T-helper 17 cell (primary cell): Measurements from ENCODE around the gene THAP7. TPM values are rescaled to one million over a fixed set of nuclear protein-coding genes. Genes with fewer than 3 reads are reported as not detected.
"Not testable (repeated sequence)": the region's sequence is repeated elsewhere in the genome, so short reads cannot be mapped to it uniquely, and the experiment has no call there.

Source experiments
- ATAC-seq: fragments of 150-1000 bp; cut with Tn5 transposase; 2 replicates; pipeline ENCODE4 v1.10.0; 2021; ENCODE audit warnings: mild to moderate bottlenecking, moderate library complexity
- DNase-seq, 3 donors: peaks; one replicate each; pipeline versions ENCODE4 v3.0.0 to v3.0.0-alpha.2; 2020 to 2021
- H3K9me3 ChIP-seq: one replicate; pipeline ENCODE4 v1.7.0; 2013; ENCODE audit warnings: low read length, mild to moderate bottlenecking; ENCODE audit not compliant: control insufficient read depth, poor library complexity, severe bottlenecking
- H3K27ac Mint-ChIP-seq: one replicate; pipeline ENCODE4 v1.8.0; 2022; ENCODE audit warnings: mild to moderate bottlenecking, moderate library complexity, mixed read lengths
- H3K27me3 Mint-ChIP-seq: one replicate; pipeline ENCODE4 v1.8.0; 2022; ENCODE audit warnings: mixed read lengths
- H3K36me3 Mint-ChIP-seq: one replicate; pipeline ENCODE4 v1.8.0; 2022; ENCODE audit warnings: low read depth, mixed read lengths
- H3K4me1 Mint-ChIP-seq: one replicate; pipeline ENCODE4 v1.8.0; 2022; ENCODE audit warnings: mild to moderate bottlenecking, mixed read lengths
- H3K4me3 Mint-ChIP-seq: one replicate; pipeline ENCODE4 v1.8.0; 2022; ENCODE audit warnings: mild to moderate bottlenecking, moderate library complexity, mixed read lengths
- total RNA-seq, 4 donors: library from RNA in 2 of 4; stranded (reverse) in 2 of 4; gene quantifications; one replicate each; pipeline ENCODE4 v1.2.3 and lab custom pipeline; 2022 to 2026

THAP7 gene, protein sequence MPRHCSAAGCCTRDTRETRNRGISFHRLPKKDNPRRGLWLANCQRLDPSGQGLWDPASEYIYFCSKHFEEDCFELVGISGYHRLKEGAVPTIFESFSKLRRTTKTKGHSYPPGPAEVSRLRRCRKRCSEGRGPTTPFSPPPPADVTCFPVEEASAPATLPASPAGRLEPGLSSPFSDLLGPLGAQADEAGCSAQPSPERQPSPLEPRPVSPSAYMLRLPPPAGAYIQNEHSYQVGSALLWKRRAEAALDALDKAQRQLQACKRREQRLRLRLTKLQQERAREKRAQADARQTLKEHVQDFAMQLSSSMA
- 10 to 100 TPM; 41.5 to 55.6 TPM for total RNA-seq
- 59.9 to 62.1 reads per million in 2 donors for total RNA-seq (lab: John Stamatoyannopoulos, UW)

DNA sequence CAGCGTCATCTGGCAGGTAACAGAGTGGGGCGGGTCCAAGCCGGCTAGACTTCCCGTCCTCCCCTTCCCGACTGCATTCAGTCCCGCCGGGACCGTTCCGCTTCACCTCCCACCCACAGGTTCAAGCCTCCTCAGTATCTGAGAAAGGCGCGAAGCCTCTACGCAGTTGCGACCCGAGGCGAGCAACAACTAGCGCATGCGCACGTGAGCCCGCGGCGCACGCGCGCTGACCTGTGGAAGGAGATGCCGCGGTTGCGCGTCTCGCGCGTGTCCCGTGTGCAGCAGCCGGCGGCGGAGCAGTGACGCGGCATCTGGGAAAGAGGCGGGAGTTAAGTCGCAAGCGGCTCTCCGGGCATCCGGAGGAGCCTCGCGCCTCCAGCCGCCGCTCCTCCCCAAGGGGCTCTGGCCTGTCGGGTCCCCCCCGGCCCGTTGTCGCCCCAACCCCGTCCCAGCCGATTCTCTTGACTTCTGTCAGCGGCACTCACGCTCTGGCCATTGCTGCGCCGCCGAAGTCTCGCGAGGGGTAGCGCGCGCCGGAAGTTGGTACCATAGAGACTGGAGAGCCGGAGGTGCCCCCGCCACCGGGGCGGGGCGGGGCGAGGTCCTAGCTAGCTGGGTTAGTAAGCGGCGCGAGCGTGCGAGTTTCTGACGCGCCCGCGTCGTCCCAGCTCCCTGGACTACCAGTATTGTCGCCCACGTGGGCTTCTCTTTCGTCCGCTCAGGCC is at the start of gene THAP7:
TSS of gene THAP7 (minus strand) at position 518 of the 725 bp plus-strand sequence. CDS start at position 311, 207 bp downstream.
- no peaks in the 10 kb centered on the region for H3K9me3 ChIP-seq
- Mint-ChIP-seq H3K27me3 (no peaks in the 10 kb centered on the region), H3K36me3 (no peaks in the 10 kb centered on the region), H3K27ac (peak within 1 kb of the TSS; percentile 97), H3K4me3 (peak within 1 kb of the TSS; percentile 93), H3K4me1 (peaks cover 24% of the 10 kb centered on the region)
- DNase-seq (peak; percentile 94 to 95 (median 95)), ATAC-seq (peak; percentile 90)

DNA sequence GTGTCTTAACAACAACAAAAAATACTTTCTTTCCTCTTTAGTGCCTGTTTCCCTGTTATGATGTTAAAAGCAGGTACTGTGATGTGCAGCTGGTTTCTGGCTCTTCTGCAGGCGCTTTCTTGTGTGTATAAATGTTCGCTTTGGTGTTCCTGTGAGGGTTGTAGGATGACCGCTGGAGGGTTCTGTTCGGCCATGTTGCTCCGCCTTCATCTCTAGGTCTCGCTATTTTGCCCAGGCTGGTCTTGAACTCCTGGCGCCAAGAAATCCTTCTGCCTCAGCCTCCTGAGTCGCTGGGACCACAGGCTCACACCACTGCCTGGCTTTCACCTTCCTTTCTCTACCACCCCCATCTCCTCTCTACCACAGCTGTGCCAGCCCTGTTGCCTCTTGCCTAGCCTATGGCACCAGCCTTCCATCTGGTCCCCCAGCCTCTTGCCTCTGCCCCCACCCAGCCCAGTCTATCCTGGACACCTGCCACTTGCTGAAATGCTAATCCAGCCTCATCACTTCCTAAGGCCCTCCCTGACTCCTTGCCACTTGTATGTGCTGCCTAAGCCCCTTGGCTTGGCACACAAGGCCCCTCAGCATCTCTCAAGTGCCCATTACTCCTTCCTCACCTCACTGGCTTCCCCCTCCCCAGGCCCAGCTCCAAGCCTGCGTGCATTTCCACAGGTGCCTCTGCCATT is 49.4 kb upstream of the THAP7 start:
- peak overlapping the region; percentile 74 for H3K27ac Mint-ChIP-seq
- H3K9me3 ChIP-seq, result no peaks in the 10 kb centered on the region
- ATAC-seq (no peak), DNase-seq (no peak)
- peaks cover 14% of the 10 kb centered on the region for H3K27me3 Mint-ChIP-seq
- H3K4me3 Mint-ChIP-seq, result no peak overlapping the region
- peaks cover 19% of the 10 kb centered on the region for H3K4me1 Mint-ChIP-seq
- no peaks in the 10 kb centered on the region for H3K36me3 Mint-ChIP-seq

DNA sequence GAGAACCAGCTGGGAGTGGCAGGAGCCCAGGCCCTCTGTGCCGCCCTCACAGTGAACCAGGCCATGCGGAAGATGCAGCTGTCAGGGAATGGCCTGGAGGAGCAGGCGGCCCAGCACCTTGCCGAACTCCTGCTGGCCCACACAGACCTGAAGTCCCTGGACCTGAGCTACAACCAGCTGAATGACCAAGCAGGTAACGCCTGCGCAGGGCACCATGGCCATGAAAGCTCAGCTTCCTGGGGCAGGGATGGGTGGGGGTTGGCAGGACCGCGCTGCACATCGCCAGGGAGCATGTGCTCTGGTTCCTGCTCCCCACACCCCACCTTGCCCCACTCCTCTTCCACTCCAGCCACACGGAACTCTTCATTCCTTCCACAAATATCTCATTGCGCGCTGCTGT is 47.0 kb upstream of the THAP7 start:
- ATAC-seq, H3K36me3 Mint-ChIP-seq, H3K4me3 Mint-ChIP-seq, H3K9me3 ChIP-seq, DNase-seq: not testable (repeated sequence)
- peak overlapping the region; percentile 51 for H3K27ac Mint-ChIP-seq
- H3K4me1 Mint-ChIP-seq, result peaks cover 23% of the 10 kb centered on the region
- H3K27me3 Mint-ChIP-seq, result peaks cover 13% of the 10 kb centered on the region

DNA sequence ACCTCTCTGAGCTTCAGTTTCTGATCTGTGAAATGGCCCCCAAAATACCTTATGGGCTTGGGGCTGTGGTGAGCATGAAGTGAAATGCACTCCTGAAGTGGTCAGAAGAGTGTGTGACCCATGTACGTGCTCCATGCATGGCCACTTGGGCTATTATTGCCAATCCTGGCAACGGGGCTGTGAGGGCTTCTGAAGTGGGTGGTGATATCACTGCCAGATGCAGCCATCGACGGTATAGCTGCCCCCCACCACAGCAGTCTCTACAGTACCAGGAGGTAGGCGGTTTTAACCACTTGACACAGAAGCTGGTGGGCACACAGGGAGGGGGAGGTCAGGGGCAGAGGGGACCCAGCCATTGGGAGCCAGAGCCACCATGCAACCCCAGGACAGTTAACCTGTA is 46.5 kb upstream of the THAP7 start:
- not testable (repeated sequence) for H3K27me3 Mint-ChIP-seq, H3K4me3 Mint-ChIP-seq, DNase-seq, H3K9me3 ChIP-seq, ATAC-seq, H3K36me3 Mint-ChIP-seq
- H3K27ac Mint-ChIP-seq, result peak overlapping the region; percentile 51
- H3K4me1 Mint-ChIP-seq, result peaks cover 25% of the 10 kb centered on the region

DNA sequence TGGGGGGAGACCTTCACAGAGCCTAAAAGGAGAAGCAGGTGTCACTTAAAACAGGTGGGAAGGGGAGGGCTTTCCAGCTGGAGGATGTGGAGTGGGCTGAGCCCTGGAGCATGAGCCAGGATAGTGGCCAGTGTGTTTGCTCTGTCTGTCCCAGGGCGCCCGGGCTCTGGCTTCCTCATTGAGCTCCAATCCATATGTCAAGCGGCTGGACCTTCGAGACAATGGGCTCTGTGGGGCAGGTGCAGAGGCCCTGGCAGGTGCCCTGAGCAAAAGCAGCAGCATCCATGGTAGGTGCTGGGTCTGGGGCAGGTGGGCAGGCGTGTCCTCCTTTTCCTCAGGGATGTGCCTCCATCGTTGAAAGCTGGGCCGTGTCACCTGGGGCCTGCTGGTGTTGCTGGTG is 45.8 kb upstream of the THAP7 start:
- peaks cover 12% of the 10 kb centered on the region for H3K27me3 Mint-ChIP-seq

DNA sequence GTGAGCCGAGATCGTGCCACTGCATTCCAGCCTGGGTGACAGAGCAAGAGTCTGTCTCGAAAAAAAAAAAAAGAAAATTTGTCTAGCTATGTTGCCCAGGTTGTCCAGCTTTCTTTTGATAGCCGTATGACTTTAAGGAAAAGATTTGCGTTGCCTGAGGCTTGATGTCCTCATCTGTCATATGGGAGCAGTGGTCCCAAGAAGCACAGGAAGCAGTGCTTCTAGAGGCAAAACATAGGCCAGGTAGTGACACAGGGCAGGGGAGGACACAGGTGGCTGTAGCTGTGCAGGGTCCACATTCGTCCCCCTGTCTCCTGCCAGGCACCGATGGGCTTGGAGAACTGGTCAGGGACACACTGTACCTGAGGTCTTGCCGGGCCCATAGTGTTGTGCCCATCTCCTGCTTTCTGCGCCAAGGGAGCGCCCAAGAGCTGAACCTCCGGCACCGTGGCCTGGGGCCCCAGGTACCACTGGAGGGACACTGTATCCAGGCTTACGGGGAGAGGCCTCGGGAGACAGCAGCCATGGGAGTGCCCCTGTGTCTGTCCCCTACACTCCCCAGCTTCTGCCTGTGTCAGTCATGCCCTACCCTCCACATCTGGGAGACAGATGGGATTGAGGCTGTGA is 45.2 kb upstream of the THAP7 start:
- Mint-ChIP-seq H3K27me3 (peaks cover 13% of the 10 kb centered on the region), H3K27ac (no peak overlapping the region), H3K4me3 (no peak overlapping the region), H3K4me1 (peaks cover 27% of the 10 kb centered on the region), H3K36me3 (no peaks in the 10 kb centered on the region)
- ATAC-seq (no peak), DNase-seq (no peak)
- no peaks in the 10 kb centered on the region for H3K9me3 ChIP-seq

More for the DNA sequence above, 45.8 kb upstream of the THAP7 start:
- ATAC-seq (no peak), DNase-seq (no peak)
- H3K9me3 ChIP-seq, result no peaks in the 10 kb centered on the region
- H3K27ac Mint-ChIP-seq, result no peak overlapping the region
- no peaks in the 10 kb centered on the region for H3K36me3 Mint-ChIP-seq
- H3K4me3 Mint-ChIP-seq, result no peak overlapping the region
- peaks cover 27% of the 10 kb centered on the region for H3K4me1 Mint-ChIP-seq

DNA sequence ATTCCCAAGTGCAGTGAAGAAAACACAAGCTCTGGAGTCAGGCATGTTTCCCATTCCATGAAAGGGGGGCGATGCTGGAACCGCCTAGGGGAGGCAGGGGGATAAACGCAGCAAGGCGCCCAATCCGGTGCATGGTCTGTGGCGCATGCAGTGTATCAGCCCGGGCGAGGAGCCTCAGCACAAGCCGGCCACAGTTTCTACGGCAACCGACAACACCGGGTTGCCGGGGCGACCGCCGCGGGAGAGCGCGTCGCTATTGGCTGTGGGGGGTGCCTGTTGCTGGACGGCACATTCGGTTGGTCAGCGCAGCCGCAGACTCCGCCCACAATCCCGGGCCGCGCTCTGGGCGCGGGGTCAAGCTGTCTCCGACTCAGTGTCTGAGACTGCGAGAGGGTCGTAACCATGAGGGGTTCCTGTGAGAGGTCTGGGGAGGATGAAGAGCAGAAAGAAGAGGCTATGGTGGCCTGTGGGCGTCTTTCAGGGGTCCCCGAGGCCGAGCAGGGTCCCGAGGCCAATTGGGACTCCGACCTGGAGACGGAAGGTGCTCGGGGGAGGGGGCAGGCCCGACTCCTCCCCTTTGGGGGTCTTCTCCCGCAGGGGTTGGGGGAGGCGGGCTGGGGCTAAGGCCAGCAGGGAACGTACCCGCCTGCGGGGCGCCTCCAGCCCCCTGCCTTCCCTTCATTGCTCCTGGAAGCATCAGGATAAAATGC is 43.8 kb upstream of the THAP7 start, which contains the start of gene LRRC74B:
TSS of gene LRRC74B (plus strand) at position 362 of the 710 bp plus-strand sequence. CDS start at position 403, 41 bp downstream.
- no peaks in the 10 kb centered on the region for H3K36me3 Mint-ChIP-seq
- peak; percentile 98 for ATAC-seq

DNA sequence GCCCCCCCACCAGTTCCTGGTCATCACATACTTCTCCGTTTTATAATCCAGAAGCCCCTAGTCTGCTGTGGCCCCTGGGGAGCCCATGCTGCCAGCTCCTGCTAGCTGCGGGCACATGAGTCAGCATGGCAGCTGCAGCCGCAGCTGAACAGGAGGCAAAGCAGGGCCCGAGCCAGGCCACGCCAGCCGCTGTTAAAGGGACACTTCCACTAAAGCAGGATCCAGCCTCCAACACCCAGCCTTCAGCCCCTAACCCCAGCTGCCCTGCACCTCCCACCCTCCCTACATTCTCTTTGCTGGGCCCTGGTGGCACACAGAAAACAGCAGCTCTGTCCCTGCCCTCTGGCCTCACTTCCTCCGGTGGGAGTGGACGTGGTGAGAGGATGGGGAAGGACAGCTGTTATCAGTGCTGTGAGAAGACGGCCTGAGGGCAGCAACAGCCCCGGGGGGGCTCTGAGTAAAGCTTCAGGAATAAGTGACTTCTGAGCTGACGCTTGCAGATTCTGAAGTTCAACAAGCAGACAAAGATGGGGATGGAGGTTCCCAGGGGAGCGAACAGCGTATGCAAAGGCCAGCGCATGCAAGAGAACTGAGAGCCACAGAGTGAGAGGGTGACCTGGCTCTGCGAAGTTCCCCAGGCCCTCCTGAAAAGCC is 43.1 kb upstream of the THAP7 start:
- Mint-ChIP-seq H3K4me1 (peaks cover 18% of the 10 kb centered on the region), H3K27me3 (peaks cover 11% of the 10 kb centered on the region), H3K27ac (peak overlapping the region; percentile 97), H3K36me3 (no peaks in the 10 kb centered on the region), H3K4me3 (peak overlapping the region; percentile 76)
- peak; percentile 20 for ATAC-seq
- H3K9me3 ChIP-seq, result no peaks in the 10 kb centered on the region
- no peak for DNase-seq

More for the DNA sequence above, 43.8 kb upstream of the THAP7 start, which contains the start of gene LRRC74B:
- H3K9me3 ChIP-seq, result no peaks in the 10 kb centered on the region
- DNase-seq, result peak; percentile 22 to 66 (median 23)
- H3K27ac Mint-ChIP-seq, result peak within 1 kb of the TSS; percentile 97
- H3K4me3 Mint-ChIP-seq, result peak within 1 kb of the TSS; percentile 76
- peaks cover 9% of the 10 kb centered on the region for H3K27me3 Mint-ChIP-seq
- peaks cover 18% of the 10 kb centered on the region for H3K4me1 Mint-ChIP-seq

DNA sequence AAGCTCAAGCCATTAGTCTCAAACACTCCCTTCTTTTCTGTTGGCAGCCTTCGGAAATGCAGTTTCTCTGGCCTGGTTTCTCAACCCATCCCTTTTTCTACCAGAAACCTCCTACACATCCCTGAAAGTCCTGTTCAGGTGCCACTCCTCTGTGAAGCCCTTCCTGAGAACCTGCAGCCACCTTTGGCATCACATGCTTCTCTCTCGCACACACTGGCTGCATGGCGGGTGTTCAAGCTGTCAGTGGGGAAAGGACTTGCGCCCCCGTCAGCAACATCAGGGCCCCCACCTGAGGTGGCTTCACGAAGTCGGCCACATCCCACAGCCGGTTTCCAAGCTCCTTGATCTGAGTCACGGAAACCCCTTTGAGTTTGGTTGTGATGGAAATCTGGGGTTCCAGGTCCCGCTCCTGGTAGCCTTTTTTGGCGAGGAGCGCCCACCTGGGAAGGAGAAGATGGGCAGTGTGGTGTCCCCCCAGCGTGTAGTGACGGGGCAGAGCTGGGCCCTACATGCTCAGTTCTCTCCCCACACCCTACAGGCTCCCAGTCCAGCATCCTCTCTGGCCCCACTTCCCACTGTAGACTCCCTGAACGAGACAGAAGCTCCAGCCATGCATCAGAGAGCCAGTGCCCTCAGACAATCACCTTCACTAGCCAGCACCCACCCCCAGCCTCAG is 42.1 kb upstream of the THAP7 start:
- no peaks in the 10 kb centered on the region for H3K9me3 ChIP-seq
- DNase-seq (no peak), ATAC-seq (no peak)
- Mint-ChIP-seq H3K27me3 (peaks cover 16% of the 10 kb centered on the region), H3K36me3 (peaks cover 3% of the 10 kb centered on the region), H3K27ac (peak overlapping the region; percentile 97), H3K4me1 (peaks cover 18% of the 10 kb centered on the region), H3K4me3 (peak overlapping the region; percentile 63)

DNA sequence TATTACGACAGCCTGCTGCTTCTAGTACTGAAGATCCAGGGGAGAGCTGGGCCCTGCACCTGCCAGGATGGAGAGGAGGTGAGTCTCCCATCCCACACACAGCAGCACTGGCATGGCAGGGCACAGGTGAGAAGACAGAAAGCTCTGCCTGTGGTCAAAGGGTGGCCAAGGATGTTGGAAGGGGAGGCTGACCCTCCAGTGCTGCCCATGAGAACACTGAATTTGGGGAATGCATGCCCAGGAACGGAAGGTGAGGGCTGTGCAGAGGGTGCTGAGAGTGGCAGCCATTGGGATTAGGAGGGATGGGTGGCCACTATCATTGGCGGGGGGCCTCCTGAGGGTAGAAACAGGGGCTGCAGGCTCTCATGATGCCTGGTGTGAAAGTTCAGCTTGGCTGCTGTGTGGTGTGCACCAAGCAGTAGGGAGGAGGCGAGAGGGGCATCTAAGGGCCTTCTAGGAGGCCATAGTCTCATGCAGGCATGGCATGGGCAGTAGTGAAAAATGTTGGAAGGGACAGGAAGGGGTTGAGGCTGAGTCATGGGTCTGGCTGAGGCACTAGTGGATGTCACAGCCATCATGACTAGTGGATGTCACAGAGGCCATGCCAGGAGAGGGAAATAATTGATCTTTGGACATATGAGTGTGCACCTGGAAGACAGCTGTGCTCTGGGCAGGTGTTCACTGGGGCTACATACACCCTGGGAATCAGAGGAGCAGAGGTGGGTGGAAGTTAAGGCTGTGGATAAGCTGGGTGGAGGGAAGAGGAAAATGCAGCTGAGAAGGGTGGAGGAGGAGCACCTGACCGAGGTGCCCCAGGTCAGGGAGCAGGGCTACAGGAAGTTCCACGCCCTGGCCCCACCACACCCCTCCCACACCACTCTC is 41.3 kb upstream of the THAP7 start:
- Mint-ChIP-seq H3K27ac (peak overlapping the region; percentile 97), H3K4me3 (peak overlapping the region; percentile 63), H3K27me3 (peaks cover 20% of the 10 kb centered on the region), H3K4me1 (peaks cover 18% of the 10 kb centered on the region), H3K36me3 (peaks cover 3% of the 10 kb centered on the region)
- no peaks in the 10 kb centered on the region for H3K9me3 ChIP-seq
- no peak for ATAC-seq
- no peak for DNase-seq

DNA sequence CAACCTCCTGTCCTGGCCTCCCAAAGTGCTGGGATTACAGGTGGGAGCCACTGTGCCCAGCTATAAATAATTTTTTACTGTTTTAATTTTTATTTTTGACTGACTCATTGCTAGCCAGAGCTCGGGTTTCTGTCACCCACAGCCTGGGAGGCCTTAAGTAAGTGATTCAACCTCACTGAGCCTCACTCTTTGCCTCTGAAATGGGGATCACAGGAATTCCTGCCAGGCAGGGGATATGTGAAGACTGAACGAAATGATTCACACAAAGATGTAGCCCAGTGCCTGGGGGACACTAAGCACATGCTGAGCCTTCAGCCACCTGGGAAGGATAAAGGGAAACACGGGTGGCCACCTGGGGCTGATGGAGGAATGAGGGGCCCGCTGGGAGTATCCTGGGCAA is 40.0 kb upstream of the THAP7 start:
- ATAC-seq (no peak), DNase-seq (no peak)
- peaks cover 23% of the 10 kb centered on the region for H3K27me3 Mint-ChIP-seq
- H3K27ac Mint-ChIP-seq, result no peak overlapping the region
- no peak overlapping the region for H3K4me3 Mint-ChIP-seq
- H3K4me1 Mint-ChIP-seq, result peaks cover 18% of the 10 kb centered on the region
- H3K9me3 ChIP-seq, result no peaks in the 10 kb centered on the region
- H3K36me3 Mint-ChIP-seq, result peaks cover 3% of the 10 kb centered on the region
